H9 (cell line): Measurements from ENCODE around the gene BRCA1. TPM values are rescaled to one million over a fixed set of nuclear protein-coding genes. Genes with fewer than 3 reads are reported as not detected.

Source experiments
- DNase-seq: peaks from one replicate; pipeline ENCODE4 v3.0.0-alpha.2; 2017
- H2AFZ ChIP-seq: one replicate; pipeline ENCODE4 v1.6.1; 2013; ENCODE audit warnings: mild to moderate bottlenecking, low read length, control low read depth, moderate library complexity
- H2AK5ac ChIP-seq: 2 replicates; pipeline ENCODE4 v1.6.1; 2013; ENCODE audit warnings: low read length, control low read depth, mixed read lengths; ENCODE audit not compliant: insufficient read length
- H2BK120ac ChIP-seq: one replicate; pipeline ENCODE4 v1.6.1; 2013; ENCODE audit warnings: low read depth, mild to moderate bottlenecking, low read length, control low read depth, inconsistent platforms; ENCODE audit not compliant: poor library complexity, severe bottlenecking
- H2BK12ac ChIP-seq: 2 replicates; pipeline ENCODE4 v1.6.1; 2013; ENCODE audit warnings: low read length, control low read depth, mixed read lengths, low read depth; ENCODE audit not compliant: insufficient read length
- H2BK15ac ChIP-seq: 2 replicates; pipeline ENCODE4 v1.6.1; 2013; ENCODE audit warnings: low read depth, low read length, control low read depth
- H2BK20ac ChIP-seq: one replicate; pipeline ENCODE4 v1.6.1; 2013; ENCODE audit warnings: low read depth, mild to moderate bottlenecking, low read length, control low read depth, inconsistent platforms; ENCODE audit not compliant: poor library complexity, severe bottlenecking
- H2BK5ac ChIP-seq: 2 replicates; pipeline ENCODE4 v1.6.1; 2013; ENCODE audit warnings: low read length, control low read depth, mixed read lengths; ENCODE audit not compliant: insufficient read length
- H3K14ac ChIP-seq: 2 replicates; pipeline ENCODE4 v1.6.1; 2013; ENCODE audit warnings: low read length, control low read depth; ENCODE audit not compliant: insufficient read depth
- H3K18ac ChIP-seq: 2 replicates; pipeline ENCODE4 v1.6.1; 2013; ENCODE audit warnings: low read depth, mild to moderate bottlenecking, mixed read lengths, low read length, control low read depth; ENCODE audit not compliant: insufficient read length
- H3K23ac ChIP-seq: 2 replicates; pipeline ENCODE4 v1.6.1; 2013; ENCODE audit warnings: low read length, control low read depth, mixed read lengths, low read depth; ENCODE audit not compliant: insufficient read length
- H3K23me2 ChIP-seq: 2 replicates; pipeline ENCODE4 v1.6.1; 2013; ENCODE audit warnings: low read depth, mild to moderate bottlenecking, mixed read lengths, low read length, control low read depth; ENCODE audit not compliant: insufficient read length, poor library complexity, severe bottlenecking
- H3K27ac ChIP-seq: 2 replicates; pipeline ENCODE4 v1.5.1; 2013; ENCODE audit warnings: low read length, control low read depth, mixed read lengths, low read depth; ENCODE audit not compliant: insufficient read length
- H3K27me3 ChIP-seq: 2 replicates; pipeline ENCODE4 v1.6.1; 2013; ENCODE audit warnings: low read length, control low read depth, inconsistent platforms; ENCODE audit not compliant: insufficient read depth
- H3K4ac ChIP-seq: 2 replicates; pipeline ENCODE4 v1.6.1; 2013; ENCODE audit warnings: low read depth, mild to moderate bottlenecking, control low read depth, inconsistent platforms, low read length, moderate library complexity
- H3K4me1 ChIP-seq: 2 replicates; pipeline ENCODE4 v1.6.1; 2013; ENCODE audit warnings: low read length, control low read depth, inconsistent platforms; ENCODE audit not compliant: insufficient read depth
- H3K4me2 ChIP-seq: 2 replicates; pipeline ENCODE4 v1.6.1; 2013; ENCODE audit warnings: low read length, control low read depth, mixed read lengths; ENCODE audit not compliant: insufficient read length, insufficient read depth
- H3K56ac ChIP-seq: 2 replicates; pipeline ENCODE4 v1.6.1; 2013; ENCODE audit warnings: low read depth, mild to moderate bottlenecking, mixed read lengths, low read length, control low read depth; ENCODE audit not compliant: insufficient read length
- H3K79me1 ChIP-seq: 2 replicates; pipeline ENCODE4 v1.6.1; 2013; ENCODE audit warnings: low read depth, mild to moderate bottlenecking, moderate library complexity, low read length, control low read depth, inconsistent platforms; ENCODE audit not compliant: insufficient read depth, poor library complexity, severe bottlenecking
- H3K79me2 ChIP-seq: 2 replicates; pipeline ENCODE4 v1.6.1; 2013; ENCODE audit warnings: low read length, control low read depth, inconsistent platforms; ENCODE audit not compliant: insufficient read depth
- H3K9ac ChIP-seq: 2 replicates; pipeline ENCODE4 v1.6.1; 2013; ENCODE audit warnings: low read length, control low read depth, mixed read lengths; ENCODE audit not compliant: insufficient read length; ENCODE audit errors: extremely low read depth
- H3K9me3 ChIP-seq: one replicate; pipeline ENCODE4 v1.6.1; 2013; ENCODE audit warnings: low read depth, low read length, inconsistent platforms; ENCODE audit not compliant: control insufficient read depth
- H3T11ph ChIP-seq: one replicate; pipeline ENCODE4 v1.6.1; 2013; ENCODE audit warnings: mild to moderate bottlenecking, low read length, control low read depth, inconsistent platforms
- H4K20me1 ChIP-seq: one replicate; pipeline ENCODE4 v1.6.1; 2013; ENCODE audit not compliant: control insufficient read depth, insufficient read length, insufficient read depth
- H4K5ac ChIP-seq: 2 replicates; pipeline ENCODE4 v1.6.1; 2013; ENCODE audit warnings: low read depth, mild to moderate bottlenecking, mixed read lengths, low read length, control low read depth; ENCODE audit not compliant: insufficient read length
- H4K8ac ChIP-seq: replicated peaks from 2 replicates; pipeline ENCODE4 v1.6.1; 2013; ENCODE audit warnings: low read length, control low read depth, mixed read lengths, low read depth; ENCODE audit not compliant: insufficient read length
- H4K91ac ChIP-seq: 2 replicates; pipeline ENCODE4 v1.6.1; 2013; ENCODE audit warnings: low read depth, mild to moderate bottlenecking, moderate library complexity, mixed read lengths, low read length, control low read depth; ENCODE audit not compliant: insufficient read length
- H3K27ac Mint-ChIP-seq, 3 experiments: 2 replicates in 2 of 3; 3 replicates in 1 of 3; pipeline ENCODE4 v1.8.0; 2020 to 2021; ENCODE audit warnings: mixed read lengths in 3 of 3, mild to moderate bottlenecking in 1 of 3, moderate library complexity in 1 of 3
- H3K27me3 Mint-ChIP-seq: 2 replicates; pipeline ENCODE4 v1.8.0; 2021; ENCODE audit warnings: low read depth, mild to moderate bottlenecking, moderate library complexity, mixed read lengths
- H3K36me3 Mint-ChIP-seq, 3 experiments: 2 replicates in 2 of 3; 3 replicates in 1 of 3; pipeline ENCODE4 v1.8.0; 2020 to 2021; ENCODE audit warnings: low read depth in 3 of 3, mixed read lengths in 3 of 3; ENCODE audit not compliant: insufficient read depth in 1 of 3
- H3K4me1 Mint-ChIP-seq, 2 experiments: 2 replicates each; pipeline ENCODE4 v1.8.0; 2020; ENCODE audit warnings: mixed read lengths in 2 of 2
- H3K4me3 Mint-ChIP-seq, 2 experiments: 2 replicates in 1 of 2; 3 replicates in 1 of 2; pipeline ENCODE4 v1.8.0; 2020 to 2021; ENCODE audit warnings: mild to moderate bottlenecking in 2 of 2, mixed read lengths in 2 of 2, moderate library complexity in 1 of 2
- H3K9me3 Mint-ChIP-seq, 2 experiments: 2 replicates in 1 of 2; 3 replicates in 1 of 2; pipeline ENCODE4 v1.8.0; 2020; ENCODE audit warnings: mild to moderate bottlenecking in 2 of 2, mixed read lengths in 2 of 2, moderate library complexity in 1 of 2
- WGBS: extraction: QIAGEN DNeasy Blood & Tissue Kit; methylation state at CpG from one replicate; pipeline ENCODE4 v1.1.7; 2013; ENCODE audit warnings: missing lambda C conversion rate, low lambda C conversion rate, mixed read lengths; ENCODE audit not compliant: insufficient read length; ENCODE audit errors: extremely low coverage; 5-methylcytosine and 5-hydroxymethylcytosine counted together
- total RNA-seq: library from RNA; stranded (reverse); gene quantifications from 2 replicates; pipeline ENCODE4 v1.2.1, GENCODE V29; 2021
- TF ChIP-seq, protein P1 (sequence below): fragments of 200-600 bp; sonication (generic); conservative IDR thresholded peaks from 3 replicates; pipeline ENCODE4 v1.8.0; 2021; ENCODE audit warnings: antibody characterized with exemption, mild to moderate bottlenecking

The BRCA1 gene
- total RNA-seq, 1 experiment from 2014 or later: 32.3 TPM

DNA sequence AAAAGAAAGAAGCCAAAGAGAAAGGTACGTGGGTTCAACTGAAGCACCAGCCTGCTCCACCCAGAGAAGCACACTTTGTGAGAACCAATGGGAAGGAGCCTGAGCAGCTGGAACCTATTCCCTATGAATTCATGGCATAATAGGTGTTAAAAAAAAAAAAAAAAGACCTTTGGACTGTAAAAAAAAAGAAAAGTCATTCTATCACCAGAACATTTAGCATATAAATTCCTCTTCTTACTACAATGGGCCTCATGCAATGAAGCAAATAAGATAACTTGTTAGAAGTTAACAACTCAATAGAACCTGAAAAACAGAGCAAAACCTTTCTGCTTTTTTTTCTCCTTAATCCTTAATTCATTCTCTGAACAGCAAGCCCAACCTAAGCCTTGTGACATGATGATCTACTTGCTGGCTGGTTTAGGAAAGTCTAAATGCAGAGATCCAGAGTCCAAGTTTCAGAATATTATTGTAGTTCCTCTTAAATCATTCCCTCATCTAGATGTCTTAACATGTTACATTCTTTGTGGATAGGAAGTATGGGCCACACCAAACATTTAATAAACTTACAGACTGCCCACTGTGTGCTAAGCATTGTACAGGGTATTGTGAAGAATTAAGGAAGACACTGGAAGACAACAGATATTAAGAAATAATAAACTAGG lies 45.4 kb downstream of the BRCA1 start:
- Histone ChIP-seq H3K56ac (no peak overlapping the region), H4K91ac (no peak overlapping the region), H4K20me1 (no peaks in the 10 kb centered on the region), H3K4ac (no peak overlapping the region), H3K14ac (no peak overlapping the region), H3K9ac (no peak overlapping the region), H2BK15ac (no peak overlapping the region), H3K27me3 (no peaks in the 10 kb centered on the region), H3K23me2 (no peaks in the 10 kb centered on the region), H2BK5ac (no peak overlapping the region), H2AFZ (no peak overlapping the region), H3K9me3 (no peaks in the 10 kb centered on the region), H2BK12ac (no peak overlapping the region), H4K8ac (no peak overlapping the region), H3K4me2 (no peak overlapping the region), H2AK5ac (no peak overlapping the region), H2BK20ac (no peak overlapping the region), H3K4me1 (peaks cover 2% of the 10 kb centered on the region; the same call in 1 of the 2 replicates), H2BK120ac (no peak overlapping the region), H3K18ac (no peak overlapping the region), H3K79me2 (no peaks in the 10 kb centered on the region), H4K5ac (no peak overlapping the region), H3K79me1 (no peaks in the 10 kb centered on the region), H3K27ac (peak overlapping the region; percentile 20), H3T11ph (no peak overlapping the region), H3K23ac (no peak overlapping the region)
- no CpG with 5 or more reads among the region's 1 CpG for WGBS
- Mint-ChIP-seq H3K27ac (peak overlapping the region; percentile 23 to 96 (median 81); a peak in 4 of 7 replicates), H3K9me3 (no peaks in the 10 kb centered on the region), H3K36me3 (peaks cover 0 to 35% (median 26%) of the 10 kb centered on the region in 3 experiments; a peak in 5 of 7 replicates), H3K27me3 (no peaks in the 10 kb centered on the region), H3K4me3 (peak overlapping the region in 1 of 2 experiments; percentile 3; a peak in 2 of 5 replicates), H3K4me1 (peaks cover 21 to 28% of the 10 kb centered on the region in 2 experiments)
- TF ChIP-seq, protein P1, sequence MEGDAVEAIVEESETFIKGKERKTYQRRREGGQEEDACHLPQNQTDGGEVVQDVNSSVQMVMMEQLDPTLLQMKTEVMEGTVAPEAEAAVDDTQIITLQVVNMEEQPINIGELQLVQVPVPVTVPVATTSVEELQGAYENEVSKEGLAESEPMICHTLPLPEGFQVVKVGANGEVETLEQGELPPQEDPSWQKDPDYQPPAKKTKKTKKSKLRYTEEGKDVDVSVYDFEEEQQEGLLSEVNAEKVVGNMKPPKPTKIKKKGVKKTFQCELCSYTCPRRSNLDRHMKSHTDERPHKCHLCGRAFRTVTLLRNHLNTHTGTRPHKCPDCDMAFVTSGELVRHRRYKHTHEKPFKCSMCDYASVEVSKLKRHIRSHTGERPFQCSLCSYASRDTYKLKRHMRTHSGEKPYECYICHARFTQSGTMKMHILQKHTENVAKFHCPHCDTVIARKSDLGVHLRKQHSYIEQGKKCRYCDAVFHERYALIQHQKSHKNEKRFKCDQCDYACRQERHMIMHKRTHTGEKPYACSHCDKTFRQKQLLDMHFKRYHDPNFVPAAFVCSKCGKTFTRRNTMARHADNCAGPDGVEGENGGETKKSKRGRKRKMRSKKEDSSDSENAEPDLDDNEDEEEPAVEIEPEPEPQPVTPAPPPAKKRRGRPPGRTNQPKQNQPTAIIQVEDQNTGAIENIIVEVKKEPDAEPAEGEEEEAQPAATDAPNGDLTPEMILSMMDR: no peak
- DNase-seq: no peak
